K562 (cell line): ENCODE results near the gene DCAF7. TPM values are rescaled to one million over a fixed set of nuclear protein-coding genes. Genes with fewer than 3 reads are reported as not detected.

Source experiments
- CBX1 ChIP-seq: sonication (generic); IDR thresholded peaks from 2 replicates; pipeline ENCODE4 v1.6.1; 2016; ENCODE audit warnings: antibody characterized with exemption, low read depth, mild to moderate bottlenecking
- E2F5 ChIP-seq: sonication (generic); formaldehyde crosslinking; IDR thresholded peaks from 2 replicates; pipeline ENCODE4 v1.8.0; 2022; ENCODE audit warnings: mild to moderate bottlenecking, missing genetic modification reagents
- EZH2 ChIP-seq: IDR thresholded peaks from 2 replicates; pipeline ENCODE4 v1.6.1; 2012; ENCODE audit warnings: low read depth, mild to moderate bottlenecking, inconsistent platforms, low read length, borderline replicate concordance
- GTF2A2 ChIP-seq: IDR thresholded peaks from 2 replicates; pipeline ENCODE4 v1.6.1; 2016; ENCODE audit warnings: mild to moderate bottlenecking, missing genetic modification characterization, missing compliant biosample characterization
- GTF3C2 ChIP-seq: IDR thresholded peaks from 3 replicates; pipeline ENCODE4 v1.6.1; 2011; ENCODE audit warnings: borderline replicate concordance, mild to moderate bottlenecking, moderate library complexity; ENCODE audit not compliant: insufficient read length; ENCODE audit errors: extremely low read depth
- MBD1 ChIP-seq: fragments of 250-450 bp; sonication (Bioruptor Pico); IDR thresholded peaks from 2 replicates; pipeline ENCODE4 v1.8.0; 2022; ENCODE audit warnings: inconsistent platforms
- MIER1 ChIP-seq: fragments of 450-650 bp; IDR thresholded peaks from 2 replicates; pipeline ENCODE4 v1.6.1; 2016; ENCODE audit warnings: antibody characterized with exemption, mild to moderate bottlenecking, low read depth
- NFYB ChIP-seq: IDR thresholded peaks from 2 replicates; pipeline ENCODE4 v1.6.1; 2011; ENCODE audit warnings: mild to moderate bottlenecking, moderate library complexity; ENCODE audit not compliant: insufficient read length; ENCODE audit errors: extremely low read depth
- PPARD ChIP-seq: fragments of 250-450 bp; sonication (Bioruptor Pico); IDR thresholded peaks from 2 replicates; pipeline ENCODE4 v1.8.0; 2022; ENCODE audit warnings: inconsistent platforms, mild to moderate bottlenecking, moderate library complexity
- SREBF2 ChIP-seq: sonication (generic); formaldehyde crosslinking; IDR thresholded peaks from 2 replicates; pipeline ENCODE4 v1.4.0; 2020; ENCODE audit warnings: mild to moderate bottlenecking, missing genetic modification reagents
- SRSF1 ChIP-seq: fragments of 200-400 bp; formaldehyde crosslinking; IDR thresholded peaks from 2 replicates; pipeline ENCODE4 v1.6.1; 2017; ENCODE audit warnings: mild to moderate bottlenecking, low read depth, low read length, moderate library complexity
- SUPT5H ChIP-seq: fragments of 450-650 bp; IDR thresholded peaks from 2 replicates; pipeline ENCODE4 v1.6.1; 2016
- TRIM28 ChIP-seq: fragments of 450-650 bp; IDR thresholded peaks from 2 replicates; pipeline ENCODE4 v1.6.1; 2017
- YY1 ChIP-seq, 3 experiments: IDR thresholded peaks; 2 replicates each; pipeline ENCODE4 v1.6.1; 2011; ENCODE audit warnings: low read length in 2 of 3, mild to moderate bottlenecking in 2 of 3, moderate library complexity in 2 of 3, borderline replicate concordance in 1 of 3, control low read depth in 1 of 3, low read depth in 1 of 3; ENCODE audit not compliant: insufficient read depth in 3 of 3, insufficient replicate concordance in 2 of 3, control insufficient read depth in 1 of 3, insufficient read length in 1 of 3; ENCODE audit errors: extremely low read depth in 1 of 3
- ZC3H11A ChIP-seq: IDR thresholded peaks from 2 replicates; pipeline ENCODE4 v1.6.1; 2012; ENCODE audit warnings: low read depth, low read length, improper control_type of control experiment
- ZC3H8 ChIP-seq: fragments of 450-650 bp; IDR thresholded peaks from 2 replicates; pipeline ENCODE4 v1.6.1; 2017
- ZNF354B ChIP-seq: fragments of 250-450 bp; sonication (Bioruptor Pico); IDR thresholded peaks from 2 replicates; pipeline ENCODE4 v1.4.0; 2020
- ZNF696 ChIP-seq: fragments of 250-450 bp; sonication (Bioruptor Pico); conservative IDR thresholded peaks from 2 replicates; pipeline ENCODE4 v1.4.0; 2020; ENCODE audit warnings: mild to moderate bottlenecking, moderate library complexity
- polyA plus RNA-seq, 8 experiments: library from polyadenylated mRNA; depleted of rRNA in 4 of 8; stranded (reverse) in 5 of 8; unstranded in 3 of 8; fragments of >200 nt; fragmentation: Nextera tagmentation in 2 of 8; fragmentation: Illumina TruSeq in 1 of 8; extraction: Ambion mirVana in 2 of 8; extraction: Trizol in 1 of 8; gene quantifications; 2 replicates each; pipeline versions ENCODE4 v1.2.1 to v1.2.3, GENCODE V29; 2011 to 2014; ENCODE audit warnings: inconsistent platforms in 1 of 8, missing spikeins in 1 of 8
- total RNA-seq, 7 experiments: library from RNA; depleted of rRNA in 6 of 7; stranded (reverse); fragments of >200 nt in 6 of 7; fragmentation: Illumina TruSeq in 2 of 7; extraction: Trizol in 2 of 7; gene quantifications; 2 replicates each; pipeline versions ENCODE4 v1.2.1 to v1.2.3, GENCODE V29; 2011 to 2021; ENCODE audit warnings: low replicate concordance in 1 of 7

Gene DCAF7
- total and polyA plus RNA-seq, 9 of the 15 experiments (the other 6 are each of a cell fraction or from before 2014, with no cell fraction given): 30.8 to 123 (median 40.2) TPM

GRCh38 chr17:63621684-63622573 lies 71.7 kb downstream of the DCAF7 start, which contains the start of gene MAP3K3 (continued):
- TF ChIP-seq MBD1 (CRISPR knock-in tag) (no peak), GTF2A2 (tag) (no peak), MIER1 (no peak), ZNF354B (CRISPR knock-in tag) (no peak), EZH2 (no peak), CBX1 (0 out of 2 replicates have a peak, but pooled peaks have one; percentile 12), YY1 (IDR thresholded peaks at IDR 0.05; ENCODE audit: borderline replicate concordance in 1 of 3, control insufficient read depth in 1 of 3, extremely low read depth in 1 of 3, insufficient read depth in 3 of 3, insufficient read length in 1 of 3, insufficient replicate concordance in 2 of 3, low read depth in 1 of 3, low read length in 2 of 3) (peak in 1 of 3 experiments; percentile 20), ZC3H8 (no peak), ZNF696 (no peak), SRSF1 (no peak), ZC3H11A (no peak), SREBF2 (CRISPR knock-in tag) (no peak), E2F5 (CRISPR knock-in tag) (no peak), SUPT5H (peak; percentile 85), GTF3C2 (no peak), NFYB (peak; percentile 73), PPARD (CRISPR knock-in tag) (no peak), TRIM28 (no peak)
